ENCODE results near the gene GPLD1.
"Not testable (repeated sequence)": the region's sequence is repeated elsewhere in the genome, so short reads cannot be mapped to it uniquely, and the experiment has no call there.

GPLD1 gene

DNA sequence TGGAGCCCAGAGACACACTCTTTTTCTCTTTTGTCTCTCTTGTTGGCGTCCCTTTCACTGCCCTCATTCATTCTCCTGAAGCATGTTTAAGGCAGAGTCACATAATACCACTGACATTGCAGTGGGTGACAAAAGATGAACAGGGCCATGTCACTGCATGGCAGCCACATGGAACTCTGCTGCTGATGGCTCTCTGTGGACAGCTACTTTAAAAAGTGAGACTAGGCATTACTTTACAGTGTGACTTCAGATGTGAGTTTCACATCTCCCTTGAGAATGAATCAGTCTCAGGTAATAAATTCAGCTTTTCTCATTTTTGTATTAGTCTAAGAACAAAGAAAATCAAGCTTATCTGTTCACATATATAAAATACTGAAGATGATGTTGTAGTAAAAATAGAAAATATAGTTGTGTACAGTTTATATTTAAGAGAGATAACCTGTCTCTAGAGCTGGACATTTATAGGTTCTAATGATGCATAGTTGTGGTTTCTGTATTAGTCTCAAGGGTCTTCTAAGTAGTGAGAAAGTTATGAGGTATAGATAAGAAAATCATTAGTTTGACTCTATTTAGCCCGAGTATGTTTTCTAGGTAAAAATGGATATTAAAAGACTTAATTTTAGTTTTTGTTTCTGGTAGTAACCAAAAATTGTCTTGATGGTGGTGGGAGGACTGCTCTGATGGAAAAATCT lies 80.5 kb downstream of the GPLD1 start:
- no peak for DNase-seq

DNA sequence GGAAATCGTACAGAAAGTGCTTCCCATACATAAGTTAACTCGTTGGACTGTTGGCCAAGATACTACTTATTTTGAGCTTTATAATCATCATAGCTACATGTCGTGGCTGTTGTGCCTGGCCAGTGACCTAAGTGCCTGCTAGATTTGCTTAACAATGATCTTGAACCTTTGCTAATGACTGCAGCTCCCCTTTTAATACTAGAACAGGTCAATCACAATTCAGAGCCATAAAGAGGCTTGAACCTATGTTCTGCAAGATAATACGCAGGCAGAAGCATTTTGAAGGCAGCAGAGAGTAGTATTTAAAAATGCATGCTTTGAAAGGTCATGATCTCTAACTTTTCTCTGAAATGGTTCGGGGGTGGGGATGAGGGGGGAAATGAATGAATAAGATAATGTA lies 84.1 kb downstream of the GPLD1 start:
- no peak for DNase-seq

DNA sequence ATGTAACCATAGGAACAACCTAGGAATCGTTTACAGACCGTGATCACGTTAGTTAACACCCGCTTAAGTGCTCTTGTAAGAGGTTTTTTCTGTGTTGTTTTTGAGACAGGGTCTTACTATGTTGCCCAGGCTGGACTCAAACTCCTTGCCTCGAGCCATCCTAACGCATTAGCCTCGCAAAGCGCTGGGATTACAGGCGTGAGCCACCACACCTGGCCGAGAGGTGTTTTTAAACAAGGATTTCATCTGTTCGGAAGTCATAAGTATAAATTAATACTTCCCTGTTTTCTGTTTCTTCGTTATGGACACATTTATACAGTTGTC lies 85.9 kb downstream of the GPLD1 start:
- no peak for DNase-seq

DNA sequence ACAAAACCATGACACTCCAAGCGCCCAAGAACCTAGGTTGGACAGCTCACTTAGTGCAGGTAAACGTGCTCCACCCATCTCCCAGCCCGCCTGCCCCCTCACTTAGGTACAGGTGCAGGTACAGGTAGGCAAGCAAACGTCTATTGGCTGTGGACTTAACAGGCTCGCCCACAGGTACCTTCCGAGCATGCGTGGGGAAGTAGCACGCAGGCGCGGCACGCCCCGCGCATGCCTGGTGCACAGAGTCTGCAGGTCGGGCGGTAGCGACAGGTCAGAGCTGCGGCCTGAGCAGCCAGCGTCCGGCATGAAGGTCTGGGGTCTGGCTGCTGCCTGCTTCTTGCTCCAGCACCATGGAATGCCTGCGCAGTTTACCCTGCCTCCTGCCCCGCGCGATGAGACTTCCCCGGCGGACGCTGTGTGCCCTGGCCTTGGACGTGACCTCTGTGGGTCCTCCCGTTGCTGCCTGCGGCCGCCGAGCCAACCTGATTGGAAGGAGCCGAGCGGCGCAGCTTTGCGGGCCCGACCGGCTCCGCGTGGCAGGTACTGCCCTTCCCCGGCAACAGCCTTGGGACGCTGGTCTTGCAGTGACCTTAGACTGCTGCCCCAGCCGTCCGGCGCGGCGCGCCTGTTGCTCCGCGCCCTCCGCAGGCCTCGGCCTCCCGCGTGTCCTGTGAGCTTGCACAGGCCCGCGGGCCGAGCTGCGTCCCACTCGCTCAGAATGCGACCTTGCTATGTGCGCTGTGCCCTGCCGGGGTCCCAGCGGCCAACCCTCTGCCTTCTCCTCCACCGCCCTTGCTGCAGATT lies 86.5 kb downstream of the GPLD1 start, which contains the start of gene MRS2:
Gene MRS2 (plus strand): TSS at position 240 of the 804 bp plus-strand sequence. CDS start 111 bp downstream, at position 351.
- DNase-seq = peak; percentile 65 to 75

DNA sequence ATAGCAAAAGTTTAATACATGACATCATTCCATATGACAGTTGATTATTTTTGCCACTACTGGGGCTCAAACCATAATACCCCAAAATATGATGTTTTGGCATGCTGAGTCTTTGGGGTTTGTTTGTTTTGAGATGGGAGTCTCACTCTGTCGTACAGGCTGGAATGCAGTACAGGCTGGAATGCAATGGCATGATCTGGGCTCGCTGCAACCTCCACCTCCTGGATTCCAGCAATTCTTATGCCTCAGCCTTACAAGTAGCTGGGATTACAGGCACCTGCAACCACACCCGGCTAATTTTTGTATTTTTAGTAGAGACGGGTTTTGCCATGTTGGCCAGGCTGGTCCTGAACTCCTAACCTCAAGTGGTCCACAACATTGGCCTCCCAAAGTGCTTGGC lies 87.9 kb downstream of the GPLD1 start:
- no peak for DNase-seq

DNA sequence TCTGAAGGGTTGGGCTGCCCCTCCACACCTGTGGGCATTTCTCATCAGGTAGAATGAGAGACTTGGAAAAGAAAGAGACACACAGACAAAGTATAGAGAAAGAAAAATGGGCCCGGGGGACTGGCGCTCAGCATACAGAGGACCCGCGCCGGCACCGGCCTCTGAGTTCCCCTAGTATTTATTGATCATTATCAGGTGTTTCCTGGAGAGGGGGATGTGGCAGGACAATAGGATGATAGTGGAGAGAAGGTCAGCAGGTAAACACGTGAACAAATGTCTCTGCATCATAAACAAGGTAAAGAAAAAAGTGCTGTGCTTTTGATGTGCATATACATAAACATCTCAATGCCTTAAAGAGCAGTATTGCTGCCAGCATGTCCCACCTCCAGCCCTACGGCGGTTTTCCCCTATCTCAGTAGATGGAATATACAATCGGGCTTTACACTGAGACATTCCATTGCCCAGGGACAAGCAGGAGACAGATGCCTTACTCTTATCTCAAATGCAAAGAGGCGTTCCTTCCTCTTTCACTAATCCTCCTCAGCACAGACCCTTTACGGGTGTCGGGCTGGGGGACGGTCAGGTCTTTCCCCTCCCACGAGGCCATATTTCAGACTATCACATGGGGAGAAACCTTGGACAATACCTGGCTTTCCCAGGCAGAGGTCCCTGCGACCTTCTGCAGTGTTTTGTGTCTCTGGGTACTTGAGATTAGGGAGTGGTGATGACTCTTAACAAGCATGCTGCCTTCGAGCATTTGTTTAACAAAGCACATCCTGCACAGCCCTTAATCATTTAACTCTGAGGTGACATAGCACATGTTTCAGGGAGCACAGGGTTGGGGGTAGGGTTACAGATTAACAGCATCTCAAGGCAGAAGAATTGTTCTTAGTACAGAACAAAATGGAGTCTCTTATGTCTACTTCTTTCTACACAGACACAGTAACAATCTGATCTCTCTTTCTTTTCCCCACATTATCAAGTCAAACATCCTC lies 89.0 kb downstream of the GPLD1 start:
- DNase-seq = not testable (repeated sequence)

DNA sequence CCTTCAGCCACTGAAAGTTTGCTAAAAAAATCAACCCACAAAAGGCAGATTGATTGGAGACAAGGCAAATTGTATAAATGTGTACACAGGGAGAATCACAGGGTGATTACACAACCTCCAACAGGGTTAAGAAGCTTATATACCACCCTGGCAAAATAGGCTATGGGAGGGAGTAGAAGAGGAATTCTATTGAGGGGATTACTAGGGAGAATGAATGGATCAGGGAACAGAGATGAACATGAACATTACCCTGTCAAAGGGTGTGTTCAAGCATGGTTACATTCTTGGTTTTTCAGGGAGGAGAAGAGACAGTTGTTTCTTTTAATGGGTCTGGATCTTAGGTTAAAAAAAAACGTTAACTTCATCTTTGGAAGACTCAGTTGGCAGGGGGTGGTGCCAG lies 91.7 kb downstream of the GPLD1 start:
- DNase-seq = no peak

DNA sequence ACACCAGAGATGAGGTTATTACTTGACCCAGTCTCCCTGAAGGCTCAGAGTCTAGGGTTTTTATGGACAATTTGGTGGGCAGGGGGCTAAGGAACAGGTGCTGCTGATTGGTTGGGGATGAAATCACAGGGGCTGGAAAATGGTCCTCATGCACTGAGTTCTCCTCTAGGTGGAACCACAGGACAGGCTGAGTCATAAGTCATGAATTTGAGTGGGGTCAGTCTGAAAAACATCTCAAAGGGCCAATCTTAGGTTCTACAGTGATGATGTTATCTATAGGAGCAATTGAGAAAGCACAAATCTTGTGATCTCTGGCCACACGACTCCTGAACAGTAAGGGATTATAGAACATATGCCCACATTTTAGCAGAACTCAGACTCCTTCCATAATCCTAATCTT lies 92.6 kb downstream of the GPLD1 start:
- DNase-seq = no peak

DNA sequence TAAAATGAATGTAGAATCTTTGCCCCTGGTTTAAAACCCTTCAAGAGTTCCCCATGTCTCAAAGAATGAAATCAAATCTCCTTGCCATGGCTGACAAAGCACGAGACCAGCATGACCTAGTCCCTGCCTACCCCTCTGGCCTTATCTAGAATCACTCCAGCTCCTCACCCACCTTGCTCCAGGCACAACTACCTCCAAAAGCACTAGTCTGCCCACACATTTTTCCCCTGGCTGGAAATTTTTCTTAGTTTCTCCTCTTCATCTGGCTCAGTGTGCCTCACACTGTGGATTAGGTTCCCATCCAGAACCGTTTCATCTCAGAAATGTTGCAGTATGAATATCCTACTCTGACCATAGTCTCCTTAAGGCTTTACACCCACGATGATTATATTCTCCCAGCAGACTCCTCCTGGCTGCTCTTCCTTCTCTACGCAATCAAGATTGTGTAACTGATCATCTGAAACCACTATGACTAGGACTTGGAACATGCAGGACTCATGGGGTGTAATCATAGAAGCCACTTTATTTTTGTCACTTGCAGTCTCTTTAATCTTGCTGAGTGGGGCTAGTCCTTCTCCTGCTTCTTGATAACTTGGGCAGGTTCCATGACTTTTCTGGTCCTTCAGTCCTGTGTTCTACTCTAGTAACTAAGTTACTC lies 94.5 kb downstream of the GPLD1 start:
- DNase-seq = no peak

DNA sequence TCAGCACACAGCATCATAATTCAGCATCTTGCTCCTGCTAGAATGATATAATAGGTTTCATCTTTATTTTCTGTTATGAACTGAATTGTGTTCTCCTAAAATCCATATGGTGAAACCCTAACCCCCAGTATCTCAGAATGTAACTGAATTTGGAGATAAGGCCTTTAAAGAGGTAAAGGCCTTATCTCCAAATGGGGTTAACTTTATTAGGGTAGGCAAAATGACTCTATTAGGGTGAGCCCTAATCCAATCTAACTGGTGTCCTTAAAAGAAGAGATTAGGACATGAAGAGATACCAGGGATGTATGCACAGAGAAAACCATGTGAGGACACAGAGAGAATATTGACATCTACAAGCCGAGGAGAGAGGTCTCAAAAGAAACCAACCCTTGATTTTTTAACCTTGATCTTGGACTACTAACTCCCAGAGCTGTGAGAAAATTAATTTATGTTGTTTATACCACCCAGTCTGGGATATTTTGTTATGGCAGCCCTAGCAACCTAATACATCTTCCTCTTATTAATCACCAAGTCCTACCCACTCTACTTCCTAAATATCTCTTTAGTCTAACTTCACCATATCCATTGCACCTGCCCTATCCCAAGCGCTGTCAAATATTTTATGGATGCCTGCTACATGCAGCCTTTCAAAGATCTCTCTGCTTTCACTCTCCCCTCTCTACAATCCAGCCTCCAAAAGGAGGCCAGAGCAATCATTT lies 95.2 kb downstream of the GPLD1 start:
- DNase-seq = no peak

DNA sequence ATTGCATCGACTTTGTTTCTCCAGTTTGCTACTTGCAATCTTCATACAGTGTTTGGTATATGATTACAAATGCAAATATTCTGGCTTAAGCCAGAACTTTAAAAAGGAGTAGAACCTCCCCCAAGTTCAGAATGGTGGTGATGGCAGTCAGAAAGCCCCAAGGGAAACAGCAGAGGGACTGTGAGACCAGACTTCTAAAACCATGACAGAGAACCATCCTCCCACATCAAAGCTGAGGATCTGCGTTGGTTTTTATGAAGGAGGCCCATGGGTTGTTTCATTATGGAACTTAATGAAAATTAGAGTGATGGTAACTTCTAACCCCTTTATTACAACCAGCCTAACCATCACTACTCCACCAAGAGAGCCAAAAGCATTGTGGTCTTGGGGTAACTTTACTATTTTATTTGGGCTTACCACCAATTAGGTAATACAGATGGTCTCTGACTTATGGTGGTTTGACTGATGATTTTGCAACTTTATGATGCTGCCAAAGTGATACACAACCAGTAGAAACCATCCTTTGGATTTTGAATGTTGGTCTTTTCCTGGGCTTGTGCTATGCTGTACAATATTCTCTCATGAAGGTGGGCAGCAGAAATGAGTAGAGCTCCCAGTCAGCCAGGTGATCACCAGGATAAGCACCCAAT lies 97.5 kb downstream of the GPLD1 start:
- no peak for DNase-seq

DNA sequence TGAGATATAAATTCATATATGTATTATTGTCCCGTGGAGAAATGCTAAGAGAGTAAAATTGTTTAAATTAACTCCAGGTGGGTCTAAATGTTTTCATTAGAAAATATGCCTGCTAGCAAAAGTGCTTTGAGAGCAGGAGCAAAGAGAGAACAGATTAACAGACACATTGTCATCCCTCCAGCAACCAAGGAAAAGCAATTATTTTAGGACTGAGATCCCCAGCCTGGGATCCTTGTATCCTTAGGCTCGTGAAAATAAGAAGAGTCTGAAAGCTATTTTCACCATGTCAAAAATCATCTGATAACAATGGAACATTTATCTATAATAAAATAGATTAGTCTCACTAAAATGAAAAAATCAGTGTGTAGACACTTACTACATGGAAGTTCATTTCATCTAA lies 98.2 kb downstream of the GPLD1 start:
- no peak for DNase-seq

DNA sequence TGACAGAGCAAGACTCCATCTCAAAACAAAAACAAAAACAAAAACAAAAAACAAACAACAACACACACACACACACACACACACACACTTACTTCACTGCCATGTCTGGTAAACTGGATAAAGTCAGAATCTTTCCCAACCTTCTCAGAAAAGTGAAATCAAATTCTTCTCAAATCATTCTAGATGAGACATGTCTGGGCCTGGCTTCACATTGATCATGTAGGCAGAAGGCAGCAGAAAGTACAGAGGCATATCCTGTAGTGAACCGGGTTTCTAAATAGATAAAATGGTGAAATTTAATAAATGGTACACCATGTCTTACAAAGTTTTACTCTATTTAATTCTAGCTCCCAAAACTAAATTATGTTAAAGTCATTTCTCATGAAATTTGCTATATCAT lies 101.6 kb downstream of the GPLD1 start:
- DNase-seq = no peak

DNA sequence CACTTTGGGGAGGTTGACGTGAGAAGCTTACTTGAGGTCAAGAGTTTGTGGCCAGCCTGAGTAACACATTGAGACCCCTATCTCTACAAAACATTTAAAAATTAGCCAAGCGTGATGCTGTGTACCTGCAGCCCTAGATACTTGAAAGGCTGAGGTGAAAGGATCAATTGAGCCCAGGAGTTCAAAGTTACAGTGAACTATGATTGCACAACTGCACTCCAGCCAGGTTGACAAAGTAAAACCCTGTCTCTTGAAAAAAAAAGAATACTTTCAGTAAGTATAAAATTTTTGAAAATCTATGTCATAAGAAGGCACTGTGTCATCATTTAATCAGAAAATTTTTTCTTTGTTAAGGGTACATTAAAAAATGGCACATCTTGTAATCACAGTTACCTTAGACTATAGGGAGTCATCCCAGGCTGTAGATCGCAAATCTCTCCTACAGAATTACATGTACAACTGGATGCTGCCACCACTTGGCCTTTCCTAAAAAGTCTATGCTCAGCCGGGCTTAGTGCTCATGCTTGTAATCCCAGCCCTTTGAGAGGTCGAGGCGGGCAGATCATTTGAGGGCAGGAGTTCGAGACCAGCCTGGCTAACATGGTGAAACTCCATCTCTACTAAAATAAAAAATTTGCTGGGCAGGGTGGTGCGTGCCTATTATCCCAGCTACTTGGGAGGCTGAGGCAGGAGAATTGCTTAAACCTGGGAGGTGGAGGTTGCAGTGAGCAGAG lies 103.7 kb downstream of the GPLD1 start:
- DNase-seq = no peak

DNA sequence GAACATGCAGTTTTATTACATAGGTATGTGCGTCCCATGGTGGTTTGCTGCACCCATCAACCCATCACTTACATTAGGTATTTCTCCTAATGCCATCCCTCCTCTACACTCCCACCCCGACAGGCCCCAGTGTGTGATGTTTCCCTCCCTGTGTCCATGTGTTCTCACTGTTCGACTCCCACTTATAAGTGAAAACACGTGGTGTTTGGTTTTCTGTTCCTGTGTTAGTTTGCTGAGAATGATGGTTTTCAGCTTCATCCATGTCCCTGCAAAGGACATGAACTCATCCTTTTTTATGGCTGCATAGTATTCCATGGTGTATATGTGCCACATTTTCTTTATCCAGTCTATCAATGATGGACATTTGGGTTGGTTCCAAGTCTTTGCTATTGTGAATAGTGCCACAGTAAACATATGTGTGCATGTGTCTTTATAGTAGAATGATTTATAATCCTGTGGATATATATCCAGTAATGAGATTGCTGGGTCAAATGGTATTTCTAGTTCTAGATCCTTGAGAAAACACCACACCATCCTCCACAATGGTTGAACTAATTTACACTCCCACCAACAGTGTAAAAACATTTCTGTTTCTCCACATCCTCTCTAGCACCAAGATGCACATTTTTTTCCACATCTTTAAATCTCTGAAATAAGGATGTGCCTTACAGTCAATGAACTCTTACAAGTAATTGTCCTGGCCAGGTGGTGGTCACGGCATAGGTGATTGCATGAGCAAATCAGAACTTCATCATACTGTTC lies 104.8 kb downstream of the GPLD1 start:
- DNase-seq = not testable (repeated sequence)

DNA sequence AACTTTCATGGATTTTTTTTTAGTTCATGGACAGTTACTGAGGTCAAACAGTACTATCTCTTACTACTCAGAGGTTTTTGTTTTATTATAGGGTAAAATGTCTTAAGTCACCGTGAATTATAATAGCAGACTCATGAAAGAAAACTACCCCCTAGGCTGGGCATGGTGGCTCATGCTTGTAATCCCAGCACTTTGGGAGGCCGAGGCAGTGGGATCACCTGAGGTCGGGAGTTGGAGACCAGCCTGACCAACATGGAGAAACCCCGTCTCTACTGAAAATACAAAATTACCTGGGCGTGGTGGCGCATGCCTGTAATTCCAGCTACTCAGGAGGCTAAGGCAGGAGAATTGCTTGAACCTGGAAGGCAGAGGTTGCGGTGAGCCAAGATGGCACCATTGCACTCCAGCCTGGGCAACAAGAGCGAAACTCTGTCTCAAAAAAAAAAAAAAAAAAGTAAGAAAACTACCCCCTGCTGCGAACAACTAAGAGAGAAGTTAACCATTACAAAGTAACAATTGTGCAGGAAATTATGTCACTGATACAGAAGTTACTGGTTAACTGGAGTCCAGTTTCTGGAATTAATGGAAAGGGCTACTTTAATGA lies 106.4 kb downstream of the GPLD1 start:
- not testable (repeated sequence) for DNase-seq

DNA sequence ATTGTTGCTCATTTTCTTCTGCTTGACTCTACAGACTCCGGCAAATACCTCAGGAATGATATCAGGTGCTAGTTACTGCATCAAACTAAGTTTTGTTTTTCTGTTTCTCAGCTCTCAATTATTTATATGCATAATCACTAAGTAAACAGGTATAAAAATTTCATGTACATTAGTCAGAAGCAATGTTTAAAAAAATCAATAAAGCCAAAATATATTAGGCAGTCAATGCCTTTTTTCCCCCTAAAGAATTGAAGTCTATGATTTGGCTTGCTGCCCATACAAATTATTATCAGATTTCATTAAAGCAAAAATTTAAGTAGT lies 107.2 kb downstream of the GPLD1 start:
- DNase-seq = no peak

DNA sequence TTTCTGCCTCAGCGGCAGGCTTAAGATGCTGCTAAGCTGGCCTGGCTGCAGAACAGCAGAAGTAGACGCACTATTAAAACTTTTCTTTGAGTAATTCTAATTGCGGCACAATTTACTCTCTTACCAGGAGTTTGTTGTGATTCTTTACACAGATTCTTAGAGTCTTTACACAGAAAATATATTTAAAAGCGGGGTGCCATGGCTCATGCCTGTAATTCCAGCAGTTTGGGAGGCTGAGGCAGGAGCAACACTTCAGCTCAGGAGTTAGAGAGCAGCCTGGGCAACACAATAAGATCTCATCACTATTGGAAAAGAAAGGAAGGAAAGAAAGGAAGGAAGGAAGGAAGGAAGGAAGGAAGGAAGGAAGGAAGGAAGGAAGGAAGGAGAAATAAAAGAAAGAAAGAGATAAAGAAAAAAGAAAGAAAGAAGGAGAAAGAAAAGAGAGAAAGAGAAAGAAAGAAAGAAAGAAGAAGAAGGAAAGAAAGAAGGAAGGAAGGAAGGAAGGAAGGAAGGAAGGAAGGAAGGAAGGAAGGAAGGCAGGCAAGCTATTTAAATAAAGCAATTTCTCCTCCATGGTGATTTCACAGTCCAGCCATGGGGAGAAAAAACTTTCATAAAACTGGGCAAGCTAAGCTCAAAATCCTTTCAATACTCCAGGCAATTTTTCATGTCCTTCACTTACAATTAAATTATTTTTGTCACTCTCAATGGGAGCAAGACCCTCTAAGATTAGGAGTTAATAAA lies 107.7 kb downstream of the GPLD1 start:
- DNase-seq = no peak
